DMS53 treated with DMSO at 0.1 percent for 48 hours (cell line): ENCODE measurements around the gene CLEC16A.

Experiments used
- DNase-seq: peaks from one replicate; lab custom pipeline; 2025; ENCODE audit not compliant: unreplicated experiment; lab: John Stamatoyannopoulos, UW

The CLEC16A gene

DNA sequence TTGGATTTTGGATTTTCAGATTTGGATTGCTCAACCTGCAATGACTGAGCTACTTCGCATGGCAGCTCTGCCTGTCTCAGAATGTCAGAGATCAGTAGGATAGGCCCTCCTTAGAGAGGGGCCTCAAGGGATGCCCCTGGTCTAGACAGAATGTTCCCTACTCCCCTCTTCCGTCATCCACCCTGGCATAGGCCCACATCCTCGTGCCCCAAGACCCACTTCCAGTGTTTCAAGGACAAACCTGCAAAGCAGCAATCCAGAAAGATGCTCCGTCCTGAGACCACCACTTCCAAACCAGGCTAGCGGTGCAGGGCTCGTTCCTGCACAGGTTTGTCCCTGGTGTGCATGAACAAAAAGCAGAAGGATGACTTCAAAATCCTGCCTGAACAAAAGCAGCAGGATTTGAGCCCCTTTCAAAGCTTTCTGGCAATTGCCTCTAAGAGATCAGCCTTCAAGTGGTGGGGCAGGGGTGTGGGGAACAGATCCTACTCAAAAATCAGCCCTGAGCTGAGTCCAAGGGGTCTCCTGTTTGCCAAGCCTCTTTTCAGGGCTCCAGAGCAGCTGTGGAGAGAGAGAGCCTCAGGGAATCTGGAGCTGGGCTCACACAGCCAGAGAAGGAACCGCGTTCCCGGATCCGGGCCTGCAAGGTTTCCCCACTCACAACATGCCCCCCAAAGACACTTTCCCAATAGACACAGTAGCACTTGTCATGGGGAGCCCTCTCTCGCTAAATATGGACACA, 190.5 kb downstream of the CLEC16A start:
- no peak for DNase-seq

DNA sequence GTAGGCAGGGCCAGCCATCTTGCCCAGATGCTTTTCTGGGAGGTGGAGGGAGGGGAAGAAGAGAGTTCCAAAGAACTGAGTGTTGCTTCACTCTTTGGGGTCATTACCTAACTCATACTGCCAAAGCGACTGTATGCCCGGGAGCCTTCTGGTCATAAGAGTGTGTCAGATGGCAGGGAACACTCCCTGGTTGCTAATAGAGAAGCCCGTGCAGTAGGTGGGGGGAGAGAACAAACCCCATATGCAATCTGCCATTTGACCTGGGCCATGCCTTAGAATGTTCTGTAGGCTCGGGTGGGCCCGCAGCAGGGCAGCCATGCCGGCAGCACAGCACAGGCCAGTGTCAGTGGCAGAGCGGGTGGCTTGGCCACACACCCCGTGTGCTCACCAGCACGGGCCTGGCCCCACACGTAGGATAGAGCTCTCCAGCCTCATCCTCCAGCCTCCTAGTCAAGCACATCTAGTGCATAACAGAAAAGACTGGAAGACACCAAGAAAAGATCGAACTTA, 191.2 kb downstream of the CLEC16A start:
- DNase-seq, result no peak

DNA sequence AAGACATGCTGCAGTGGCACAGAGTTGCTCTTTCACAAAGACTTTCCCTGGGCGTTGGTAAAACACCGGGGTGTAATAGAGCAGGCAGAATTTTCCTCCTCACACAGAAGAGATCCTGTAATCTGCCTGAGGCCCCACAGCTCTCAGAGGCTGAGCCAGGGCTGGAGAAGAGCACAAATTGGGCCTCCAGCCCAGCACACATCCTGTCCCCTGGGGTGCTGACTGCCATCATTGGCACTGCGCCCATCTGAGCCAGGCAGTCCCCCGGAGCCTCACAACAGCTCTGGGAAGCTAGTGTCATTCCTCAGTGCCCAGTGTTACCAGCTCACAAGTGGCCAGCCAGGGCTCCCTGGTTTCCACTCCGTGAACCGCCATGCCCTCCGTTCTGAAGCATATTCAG, 192.2 kb downstream of the CLEC16A start:
- DNase-seq, result no peak

DNA sequence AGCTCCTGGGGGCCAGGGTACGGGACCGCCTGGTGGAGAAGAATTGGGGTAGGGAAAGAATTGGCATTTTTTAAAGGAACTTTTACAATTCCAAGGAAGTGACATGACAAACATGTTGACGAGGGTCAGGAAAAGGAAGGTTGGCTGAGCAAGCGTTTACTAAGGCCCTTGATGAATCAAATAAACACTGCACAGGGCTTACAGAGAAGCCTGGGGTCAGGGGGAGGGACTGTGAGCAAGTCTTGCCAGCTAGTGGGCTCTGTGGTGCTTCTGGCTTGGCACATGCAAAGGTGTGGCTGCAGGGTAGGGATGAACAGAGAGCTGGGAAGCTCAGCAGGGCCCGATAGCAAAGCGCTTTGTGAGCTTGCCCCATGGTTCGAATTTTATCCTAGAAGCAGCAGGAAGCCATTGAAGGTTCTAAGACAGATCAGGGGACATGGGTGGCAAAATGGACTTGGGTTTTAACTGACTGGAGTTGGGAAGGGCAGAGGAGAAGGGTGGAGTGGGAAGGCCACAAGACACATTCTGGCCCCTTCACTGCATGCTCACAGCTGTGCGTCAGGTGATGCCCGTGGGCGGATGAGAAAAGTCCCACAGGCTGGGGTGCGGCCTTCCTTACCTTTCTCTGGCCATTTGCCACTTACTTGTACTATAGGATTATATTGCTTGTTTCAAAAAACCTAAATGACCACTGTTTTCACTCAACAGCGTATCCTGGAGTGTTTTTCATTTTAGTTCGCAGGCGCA, 193.8 kb downstream of the CLEC16A start:
- no peak for DNase-seq

DNA sequence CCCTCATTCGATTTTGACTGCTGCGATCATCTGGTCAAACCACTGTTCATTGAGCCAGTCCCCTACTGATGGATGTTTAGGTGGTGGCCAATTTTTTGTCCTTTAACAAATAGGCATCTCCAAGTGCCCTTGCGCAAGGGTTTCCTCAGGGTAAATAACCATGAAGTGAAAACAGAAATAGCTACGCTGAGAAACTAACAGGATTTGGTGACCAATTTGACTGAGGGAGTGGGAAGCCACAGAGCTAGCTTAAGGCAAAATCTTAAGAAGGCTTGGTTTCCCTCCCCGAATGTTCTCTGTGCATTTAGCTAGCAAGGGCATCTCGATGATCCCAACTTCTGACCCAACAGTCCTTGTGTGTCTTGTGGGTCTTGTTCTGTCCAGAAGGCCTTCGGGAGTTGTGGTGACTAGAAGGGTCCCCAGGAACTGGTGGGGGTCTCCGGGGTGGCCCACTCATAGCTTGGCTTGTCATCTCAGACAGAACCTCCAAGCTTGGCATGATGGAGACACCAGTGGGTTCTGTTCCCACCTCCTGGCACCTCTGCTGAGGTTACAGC, 194.5 kb downstream of the CLEC16A start:
- no peak for DNase-seq

DNA sequence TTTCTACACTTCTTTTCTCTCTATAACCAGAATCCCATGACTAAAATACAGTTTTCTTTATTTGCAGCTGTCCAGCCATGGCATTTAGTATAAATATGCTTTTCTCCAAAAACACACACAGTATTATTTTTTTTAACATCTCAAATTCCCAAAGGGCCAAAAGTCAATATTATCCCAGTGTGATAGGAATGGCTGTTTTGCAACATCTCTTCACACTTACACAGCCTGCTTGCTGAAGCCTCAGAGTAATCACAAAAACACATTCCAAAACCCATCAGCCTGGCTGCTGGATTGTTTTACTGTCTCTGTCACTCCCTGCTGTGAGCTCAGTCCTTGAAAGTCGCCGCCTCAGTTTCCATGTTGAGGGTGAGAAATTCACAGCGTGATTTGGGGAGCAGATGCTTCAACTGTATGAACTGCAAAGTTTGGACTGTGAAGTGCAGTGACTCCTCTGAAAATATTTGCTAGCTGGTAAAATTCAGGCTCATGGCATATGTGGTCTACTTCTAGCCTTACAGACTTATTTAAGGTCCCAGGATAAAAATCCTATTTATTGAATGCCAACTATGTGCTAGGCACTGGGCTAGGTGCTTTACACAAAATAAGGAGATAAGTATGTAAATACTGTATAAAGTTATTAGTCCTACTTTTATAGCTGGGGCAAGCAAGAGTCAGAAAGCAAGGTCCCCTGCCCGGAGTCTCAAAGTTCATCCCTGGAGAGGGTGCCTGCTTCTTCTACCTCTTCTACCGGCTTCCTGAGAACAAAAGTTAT, 195.1 kb downstream of the CLEC16A start:
- no peak for DNase-seq

DNA sequence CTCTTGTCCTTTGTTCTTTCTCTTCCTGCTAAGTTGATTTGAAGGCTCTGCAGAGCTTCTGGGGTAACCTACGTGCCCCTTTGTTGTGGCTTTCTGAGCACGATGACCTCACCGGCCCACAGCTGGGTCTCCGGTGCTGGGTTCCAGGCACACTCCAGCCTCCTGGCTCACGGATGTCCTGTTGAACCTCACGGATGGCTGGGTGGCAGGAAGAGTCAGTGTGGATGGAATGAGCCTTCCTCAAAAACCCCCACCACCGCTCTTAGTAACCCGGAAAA, 195.7 kb downstream of the CLEC16A start:
- no peak for DNase-seq

DNA sequence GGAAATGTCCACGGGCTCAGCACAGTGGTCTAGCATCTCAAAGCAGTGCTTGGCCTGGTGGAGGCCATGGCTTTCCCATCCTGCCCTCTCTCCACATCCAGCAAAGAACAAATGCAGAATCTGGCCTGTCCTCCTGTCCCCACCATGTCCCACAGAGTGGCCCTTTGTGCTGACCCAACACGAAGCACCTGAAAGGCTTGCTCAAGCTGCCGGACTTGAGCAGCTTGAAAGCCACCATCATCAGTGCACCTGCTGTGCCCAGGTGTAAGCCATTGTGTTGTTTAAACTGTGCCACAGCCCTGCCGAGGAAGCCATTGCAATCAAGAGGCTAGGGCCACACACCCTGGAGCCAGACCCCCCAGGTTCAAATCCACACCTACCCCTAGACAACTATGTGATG, 196.1 kb downstream of the CLEC16A start:
- no peak for DNase-seq

DNA sequence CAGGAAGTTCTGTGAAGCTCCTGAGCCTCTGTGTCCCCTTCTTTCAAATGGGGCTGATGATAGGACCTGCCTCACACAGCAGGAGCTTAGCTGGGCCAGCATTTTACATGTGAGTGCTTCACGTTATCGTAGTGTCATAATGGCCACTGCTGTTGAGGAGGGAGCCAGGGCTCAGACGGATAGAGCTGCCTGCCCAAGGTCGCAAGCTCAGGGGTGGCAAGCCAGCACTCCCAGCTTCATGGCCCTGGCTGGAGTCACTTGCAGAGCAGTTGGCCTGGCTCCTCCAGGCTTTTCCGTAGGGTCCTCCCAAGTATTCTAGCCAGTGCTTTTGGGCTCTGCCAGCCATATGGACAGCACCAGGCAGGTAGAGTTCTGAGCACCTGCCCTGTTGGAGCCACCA, 196.5 kb downstream of the CLEC16A start:
- no peak for DNase-seq

DNA sequence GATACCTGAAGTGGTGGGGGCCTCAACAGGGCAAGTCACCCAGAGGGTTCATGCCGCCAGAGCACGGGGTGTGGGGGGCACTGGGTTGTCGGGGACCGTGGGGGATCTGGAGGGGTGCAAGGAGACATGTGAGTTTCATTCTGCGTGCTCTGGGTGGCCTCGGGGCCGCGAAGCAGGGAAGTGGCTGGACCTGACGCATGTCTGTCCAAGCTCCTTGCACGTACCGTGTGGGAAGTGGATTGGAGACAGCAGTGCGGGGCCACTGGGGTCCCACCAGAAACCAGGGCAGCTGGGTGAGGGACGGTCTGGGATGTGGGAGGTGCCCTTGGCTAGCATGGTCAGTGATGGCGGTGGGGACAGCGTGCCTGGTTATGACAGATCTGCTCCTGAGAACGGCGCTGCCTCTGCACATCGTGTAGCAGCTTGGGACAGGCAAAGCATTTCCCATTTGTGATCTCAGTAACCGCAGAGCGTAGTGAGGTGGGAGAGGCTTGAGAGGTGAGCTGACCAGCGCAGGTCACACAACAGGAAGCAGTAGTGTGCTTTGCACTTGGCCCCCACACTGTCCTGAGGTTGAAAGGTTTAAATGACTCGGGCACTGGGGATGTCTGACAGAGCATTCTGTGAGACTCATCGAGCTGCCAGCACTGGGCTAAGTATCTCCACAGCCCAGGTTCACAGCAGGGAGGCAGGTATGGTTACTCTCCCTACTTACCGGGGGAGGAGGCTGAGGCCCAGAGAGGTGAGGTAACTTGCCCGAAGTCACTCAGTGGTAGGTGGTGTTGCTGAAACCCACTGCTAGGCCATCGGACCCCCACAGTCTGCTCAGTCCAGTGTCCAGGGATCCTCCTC, 197.3 kb downstream of the CLEC16A start:
- DNase-seq, result no peak

DNA sequence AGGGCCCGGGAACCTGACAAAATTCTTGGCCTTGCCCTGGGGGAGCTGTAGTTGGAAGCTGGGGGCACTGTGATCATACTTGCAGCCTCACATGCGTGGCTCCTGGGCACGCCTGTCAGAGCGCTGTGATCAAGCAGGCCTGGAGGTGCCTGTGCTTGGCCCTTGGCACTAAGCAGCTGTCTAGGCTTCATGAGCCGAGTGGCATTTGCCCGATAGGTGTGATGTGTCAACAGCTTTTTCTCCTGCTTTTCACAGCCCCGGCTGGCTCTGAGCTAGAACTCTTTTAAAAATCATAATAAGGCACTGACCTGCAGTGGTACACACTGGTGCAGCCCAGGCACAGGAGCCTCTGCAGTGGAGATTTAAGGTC, 197.9 kb downstream of the CLEC16A start:
- DNase-seq, result no peak

DNA sequence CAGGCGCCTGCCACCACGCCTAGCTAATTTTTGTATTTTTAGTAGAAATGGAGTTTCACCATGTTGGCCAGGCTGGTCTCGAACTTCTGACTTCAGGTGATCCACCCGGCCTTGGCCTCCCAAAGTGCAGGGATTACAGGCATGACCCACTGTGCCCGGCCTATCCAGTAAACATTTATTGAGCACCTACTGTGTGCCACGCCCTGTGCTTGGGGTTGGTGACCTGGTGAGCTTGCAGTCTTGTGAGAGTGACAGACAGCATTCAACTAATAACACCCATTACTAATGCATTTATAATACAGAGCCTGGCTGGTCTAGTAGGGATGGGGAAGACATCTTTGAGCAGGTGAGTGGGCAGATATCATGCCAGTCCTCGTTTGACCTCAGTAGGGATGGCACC, 198.6 kb downstream of the CLEC16A start:
- DNase-seq, result no peak

DNA sequence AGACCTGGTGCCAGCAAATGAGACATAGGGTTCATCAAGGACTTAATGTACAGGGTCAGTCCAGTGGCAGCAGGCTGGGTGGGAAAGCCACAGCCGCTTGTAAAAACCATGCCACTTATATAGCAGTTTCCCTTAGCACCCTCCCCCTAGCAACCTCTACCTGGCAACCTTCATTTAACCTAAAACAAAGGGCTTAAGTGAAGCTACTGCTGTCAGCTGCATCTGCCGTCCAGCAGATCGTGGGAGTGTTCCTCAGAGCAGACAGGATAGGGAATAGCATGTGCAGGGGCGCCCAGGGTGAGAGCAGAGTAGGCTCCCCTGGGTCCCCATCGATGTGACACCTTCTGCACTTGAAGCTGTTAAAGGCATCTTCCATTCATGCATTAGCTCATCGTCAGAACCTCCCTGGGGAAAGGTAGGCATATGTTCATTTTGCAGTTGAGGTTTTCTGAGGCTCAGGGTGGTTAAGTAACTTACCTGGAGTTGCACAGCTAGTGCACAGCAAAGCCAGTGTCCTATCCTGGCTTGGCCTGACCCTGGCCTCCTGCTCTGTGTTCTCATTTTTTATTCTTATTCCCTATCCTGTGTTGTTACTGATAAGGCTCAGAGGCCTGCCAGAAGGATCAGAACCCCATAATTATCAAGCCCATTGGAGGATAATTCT, 199.1 kb downstream of the CLEC16A start:
- DNase-seq, result no peak

DNA sequence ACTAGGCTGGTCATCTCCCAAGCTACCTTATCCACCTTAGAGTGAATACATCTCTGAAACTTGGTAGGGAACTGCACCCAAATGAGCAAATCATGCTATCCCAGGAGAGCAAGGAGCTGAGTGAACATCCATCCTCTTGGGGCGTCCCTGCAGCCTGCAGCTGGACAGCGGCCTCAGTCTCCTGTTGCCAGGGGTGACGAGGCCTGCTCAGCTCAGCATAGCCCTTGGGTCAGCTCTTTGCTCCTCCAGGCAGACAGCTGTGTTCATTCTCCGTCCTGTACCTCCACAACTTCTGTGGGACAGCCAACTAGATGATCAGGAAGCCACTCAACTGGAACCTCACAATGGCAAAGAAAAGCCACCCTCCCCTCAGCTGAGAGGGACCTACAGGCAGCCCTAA, 199.8 kb downstream of the CLEC16A start:
- DNase-seq, result no peak

DNA sequence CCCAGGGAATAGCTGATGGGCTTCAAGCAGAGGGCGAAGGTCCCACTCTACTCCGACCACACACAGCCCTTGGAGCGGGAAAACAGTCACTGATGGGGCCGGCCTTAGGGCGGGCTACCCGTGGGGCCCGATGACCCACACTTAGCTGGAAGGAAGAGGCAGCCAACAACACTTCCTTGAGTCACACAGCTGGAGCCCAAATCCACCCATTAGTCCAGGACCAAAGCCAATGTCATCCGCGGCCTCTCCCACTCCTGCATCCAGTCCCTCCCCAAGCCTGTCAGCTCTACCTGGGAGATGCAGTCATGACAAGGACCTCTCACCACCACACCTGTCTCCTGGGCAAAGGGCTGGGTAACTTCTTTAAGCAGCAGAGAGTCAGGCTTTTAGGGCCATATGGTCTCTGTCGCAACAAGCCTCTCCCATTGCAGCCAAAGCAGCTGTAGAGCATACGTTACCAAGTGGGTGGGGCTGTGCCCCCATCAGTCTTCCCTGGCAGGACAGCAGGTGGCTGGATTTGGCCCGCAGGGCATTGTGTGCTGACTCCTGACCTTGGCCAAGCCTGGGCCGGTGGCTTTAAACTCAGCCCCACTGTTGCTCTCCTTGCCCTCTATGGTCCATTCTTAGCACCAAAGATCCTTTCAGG, 200.9 kb downstream of the CLEC16A start:
- DNase-seq, result no peak

DNA sequence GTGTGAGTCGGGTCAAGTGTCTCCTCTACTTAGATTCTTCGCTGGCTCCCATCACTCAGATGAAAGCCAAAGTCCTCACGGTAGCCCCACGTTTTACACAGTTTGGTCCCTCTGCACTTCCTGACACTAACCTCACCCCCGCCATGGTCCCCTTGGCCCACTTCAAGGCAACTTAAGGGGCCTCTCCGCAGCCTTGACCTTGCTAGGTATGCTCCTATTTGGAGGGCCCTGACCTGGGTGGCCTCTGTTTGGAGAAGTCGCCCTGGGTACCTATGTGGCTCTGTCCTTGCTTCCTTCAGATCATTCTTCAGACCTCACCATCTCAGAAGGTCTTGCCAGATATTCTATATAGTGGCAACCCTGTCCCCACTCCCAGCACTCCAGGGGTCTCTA, 201.5 kb downstream of the CLEC16A start:
- no peak for DNase-seq

DNA sequence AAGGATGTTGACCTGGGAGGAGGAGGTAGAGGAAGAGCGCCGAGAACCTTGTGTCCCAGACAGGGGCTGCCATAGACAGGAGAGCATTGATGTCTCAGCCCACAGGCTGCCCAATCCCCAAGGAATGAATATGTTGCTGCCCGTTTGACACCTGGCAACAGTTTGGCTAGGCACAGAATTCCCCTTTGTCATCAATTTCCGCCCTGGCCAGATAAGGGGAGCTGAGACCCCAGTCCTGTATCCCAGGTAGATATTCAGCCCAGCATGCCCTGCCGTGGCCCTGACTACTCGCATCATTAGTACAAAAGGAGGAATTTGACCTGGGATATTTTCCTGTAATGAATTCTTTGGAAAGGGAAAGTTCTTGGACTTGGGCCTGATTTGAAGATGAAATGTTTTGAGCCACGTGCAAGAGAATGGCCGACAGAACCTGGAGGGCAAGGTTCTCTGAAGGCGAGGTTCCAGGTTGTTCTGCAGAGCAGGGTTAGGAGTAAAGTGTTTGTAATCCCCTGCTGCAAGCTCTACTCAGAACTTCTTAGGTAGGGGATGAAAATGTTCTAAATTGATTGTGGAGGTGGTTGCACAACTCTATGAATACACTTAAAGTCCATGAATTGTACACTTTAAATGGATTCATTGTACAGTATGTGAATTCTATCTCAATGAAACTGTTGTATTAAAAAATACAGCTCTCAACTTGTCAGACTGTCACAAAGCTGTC, 202.8 kb downstream of the CLEC16A start:
- no peak for DNase-seq

DNA sequence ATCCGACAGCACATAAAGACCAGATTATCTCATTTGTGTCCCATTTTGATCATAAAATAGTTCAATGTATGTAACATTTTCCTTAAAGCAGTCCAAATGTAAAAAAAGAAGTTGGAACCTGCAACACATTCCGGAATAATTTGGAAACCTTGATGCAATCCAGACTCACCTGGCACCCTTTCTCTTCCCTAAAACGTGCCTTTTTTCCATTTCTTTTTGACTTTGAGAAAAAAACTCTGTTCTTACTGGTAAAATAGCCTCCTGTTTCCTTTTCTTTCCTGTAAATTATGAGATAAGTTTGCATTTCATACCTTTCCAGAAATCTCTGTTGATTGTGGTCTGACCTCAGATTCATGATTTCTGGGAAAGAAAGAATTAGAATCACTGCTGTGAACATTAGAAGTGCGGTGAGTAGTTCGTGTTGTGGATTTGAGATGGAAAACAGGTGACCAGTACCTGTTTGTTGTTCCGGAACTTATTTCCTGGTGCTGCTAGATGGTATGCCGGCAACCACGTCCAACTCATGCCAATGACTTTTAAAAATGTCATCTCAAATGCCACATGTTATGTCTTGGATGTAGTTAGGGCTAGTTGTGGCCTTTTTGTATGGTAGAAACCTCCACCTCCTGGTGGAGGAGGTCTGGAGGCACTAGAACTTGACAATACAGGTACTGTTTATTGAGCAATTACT, 203.5 kb downstream of the CLEC16A start:
- no peak for DNase-seq
